ENCODE data around the gene TOGARAM2.

The TOGARAM2 gene

GRCh38 chr2:28993206-28993960 lies 12.3 kb downstream of the TOGARAM2 start:
- 0 out of 2 replicates have a peak, but pooled peaks have one; percentile 11 for TF ChIP-seq MAX (IDR thresholded peaks at IDR 0.05)
- no peak for TF ChIP-seq YY1 (IDR thresholded peaks at IDR 0.05; ENCODE audit: low read depth)
- peak; percentile 23; the same call in 1 of the 2 replicates for TF ChIP-seq TCF12 (IDR thresholded peaks at IDR 0.05; ENCODE audit: low read depth)
- peak; percentile 80 for TF ChIP-seq NFIC (IDR thresholded peaks at IDR 0.05)

- TF ChIP-seq MAX (IDR thresholded peaks at IDR 0.05) (0 out of 2 replicates have a peak, but pooled peaks have one; percentile 4), TEAD4 (IDR thresholded peaks at IDR 0.05) (no peak)
These were observed 13.0 kb downstream of the TOGARAM2 start for GRCh38 chr2:28994074-28994473.

GRCh38 chr2:28994679-28995078 lies 13.6 kb downstream of the TOGARAM2 start:
- TF ChIP-seq FOXM1 (IDR thresholded peaks at IDR 0.05; ENCODE audit: borderline replicate concordance, low read depth), result no peak

- no peak for TF ChIP-seq EP300 (IDR thresholded peaks at IDR 0.05; ENCODE audit: borderline replicate concordance)
- no peak for TF ChIP-seq USF1 (IDR thresholded peaks at IDR 0.05)
These were observed 15.0 kb downstream of the TOGARAM2 start for GRCh38 chr2:28995765-28996750.

- TF ChIP-seq REST (IDR thresholded peaks at IDR 0.05; ENCODE audit: low read depth), result no peak
- TF ChIP-seq NFIC (IDR thresholded peaks at IDR 0.05), result no peak
- no peak for TF ChIP-seq FOXM1 (IDR thresholded peaks at IDR 0.05; ENCODE audit: borderline replicate concordance, low read depth)
- no peak for TF ChIP-seq CREB1 (IDR thresholded peaks at IDR 0.05; ENCODE audit: low read depth)
- no peak for TF ChIP-seq MAX (IDR thresholded peaks at IDR 0.05)
- TF ChIP-seq TAF1 (IDR thresholded peaks at IDR 0.05; ENCODE audit: low read depth), result no peak
- no peak for TF ChIP-seq USF1 (IDR thresholded peaks at IDR 0.05)
- no peak for TF ChIP-seq EGR1 (IDR thresholded peaks at IDR 0.05)
- no peak for TF ChIP-seq ZBTB7A (IDR thresholded peaks at IDR 0.05; ENCODE audit: low read depth)
These were observed 16.2 kb downstream of the TOGARAM2 start for GRCh38 chr2:28997237-28997846.

- TF ChIP-seq CEBPB (IDR thresholded peaks at IDR 0.05) (no peak), USF1 (IDR thresholded peaks at IDR 0.05) (no peak), FOXM1 (IDR thresholded peaks at IDR 0.05; ENCODE audit: borderline replicate concordance, low read depth) (no peak), YY1 (IDR thresholded peaks at IDR 0.05; ENCODE audit: low read depth) (no peak), EP300 (IDR thresholded peaks at IDR 0.05; ENCODE audit: borderline replicate concordance) (no peak), CREB1 (IDR thresholded peaks at IDR 0.05; ENCODE audit: low read depth) (no peak)
These were observed 17.0 kb downstream of the TOGARAM2 start for GRCh38 chr2:28997847-28998735.

- TF ChIP-seq MAX (IDR thresholded peaks at IDR 0.05), result peak; percentile 90
- TF ChIP-seq YY1 (IDR thresholded peaks at IDR 0.05; ENCODE audit: low read depth), result no peak
- no peak for TF ChIP-seq TCF12 (IDR thresholded peaks at IDR 0.05; ENCODE audit: low read depth)
- no peak for TF ChIP-seq CEBPB (IDR thresholded peaks at IDR 0.05)
- TF ChIP-seq REST (IDR thresholded peaks at IDR 0.05; ENCODE audit: low read depth), result no peak
- peak; percentile 14; the same call in 1 of the 2 replicates for TF ChIP-seq EP300 (IDR thresholded peaks at IDR 0.05; ENCODE audit: borderline replicate concordance)
- no peak for TF ChIP-seq ZBTB7A (IDR thresholded peaks at IDR 0.05; ENCODE audit: low read depth)
- no peak for TF ChIP-seq FOXM1 (IDR thresholded peaks at IDR 0.05; ENCODE audit: borderline replicate concordance, low read depth)
- no peak for TF ChIP-seq TEAD4 (IDR thresholded peaks at IDR 0.05)
- TF ChIP-seq CREB1 (IDR thresholded peaks at IDR 0.05; ENCODE audit: low read depth), result no peak
- TF ChIP-seq USF1 (IDR thresholded peaks at IDR 0.05), result peak; percentile 86
- TF ChIP-seq NFIC (IDR thresholded peaks at IDR 0.05), result no peak
- peak; percentile 21; the same call in 1 of the 2 replicates for TF ChIP-seq RAD21 (IDR thresholded peaks at IDR 0.05; ENCODE audit: low read depth)
- TF ChIP-seq EGR1 (IDR thresholded peaks at IDR 0.05), result no peak
- no peak for TF ChIP-seq TAF1 (IDR thresholded peaks at IDR 0.05; ENCODE audit: low read depth)
These were observed 19.4 kb downstream of the TOGARAM2 start for GRCh38 chr2:29000481-29000880.
